Liver (tissue), 9 donors: ENCODE results near the gene WEE1. TPM values are rescaled to one million over a fixed set of nuclear protein-coding genes. Genes with fewer than 3 reads are reported as not detected.
"Not testable (repeated sequence)": the region's sequence is repeated elsewhere in the genome, so short reads cannot be mapped to it uniquely, and the experiment has no call there.

Experiments used
- DNase-seq: peaks from one replicate; pipeline ENCODE4 v3.0.0-alpha.2; 2017; ENCODE audit warnings: low spot score
- H3K27ac ChIP-seq, 2 donors: one replicate each; pipeline ENCODE4 v1.7.0; 2013; ENCODE audit warnings: inconsistent platforms in 2 of 2, low read length in 2 of 2, control low read depth in 1 of 2, low read depth in 1 of 2, mild to moderate bottlenecking in 1 of 2
- H3K27me3 ChIP-seq, 4 donors: one replicate each; pipeline versions ENCODE4 v1.6.1 to v1.7.0; 2013; ENCODE audit warnings: low read length in 3 of 4, inconsistent platforms in 1 of 4, mild to moderate bottlenecking in 1 of 4, moderate library complexity in 1 of 4; ENCODE audit not compliant: control insufficient read depth in 4 of 4, insufficient read depth in 4 of 4
- H3K36me3 ChIP-seq, 4 donors: one replicate each; pipeline versions ENCODE4 v1.6.1 to v1.7.0; 2013; ENCODE audit warnings: low read length in 3 of 4, mild to moderate bottlenecking in 3 of 4, low read depth in 1 of 4, moderate library complexity in 1 of 4; ENCODE audit not compliant: control insufficient read depth in 4 of 4, insufficient read depth in 3 of 4
- H3K4me1 ChIP-seq, 4 donors: one replicate each; pipeline versions ENCODE4 v1.6.1 to v1.7.0; 2013; ENCODE audit warnings: low read length in 3 of 4, mild to moderate bottlenecking in 3 of 4, moderate library complexity in 1 of 4; ENCODE audit not compliant: control insufficient read depth in 4 of 4, insufficient read depth in 4 of 4
- H3K4me3 ChIP-seq, 3 donors: one replicate each; pipeline versions ENCODE4 v1.6.1 to v1.7.0; 2013; ENCODE audit warnings: low read length in 3 of 3, control low read depth in 1 of 3, low read depth in 1 of 3, mild to moderate bottlenecking in 1 of 3
- H3K9ac ChIP-seq, 2 donors: one replicate each; pipeline ENCODE4 v1.7.0; 2013; ENCODE audit warnings: low read length in 2 of 2, mild to moderate bottlenecking in 2 of 2, moderate library complexity in 2 of 2, control low read depth in 1 of 2, low read depth in 1 of 2
- H3K9me3 ChIP-seq, 4 donors: one replicate each; pipeline versions ENCODE4 v1.6.1 to v1.7.0; 2013; ENCODE audit warnings: low read length in 3 of 4; ENCODE audit not compliant: control insufficient read depth in 4 of 4
- CTCF ChIP-seq: fragments of 150-350 bp; IDR thresholded peaks from 2 replicates; pipeline ENCODE4 v1.5.1; 2017; ENCODE audit warnings: improper control_type of control experiment, low read depth, low read length; ENCODE audit not compliant: missing input control
- EGR1 ChIP-seq, 2 donors: IDR thresholded peaks; 2 replicates each; pipeline ENCODE4 v1.6.1; 2016 to 2018; ENCODE audit warnings: antibody characterized with exemption in 2 of 2, low read depth in 2 of 2
- FOXA1 ChIP-seq: IDR thresholded peaks from 2 replicates; pipeline ENCODE4 v1.6.1; 2016; ENCODE audit warnings: antibody characterized with exemption
- FOXA2 ChIP-seq: IDR thresholded peaks from 2 replicates; pipeline ENCODE4 v1.6.1; 2016; ENCODE audit warnings: antibody characterized with exemption
- GABPA ChIP-seq, 2 donors: IDR thresholded peaks in 1 of 2; conservative IDR thresholded peaks in 1 of 2; 2 replicates each; pipeline ENCODE4 v1.6.1; 2016; ENCODE audit warnings: antibody characterized with exemption in 2 of 2, mild to moderate bottlenecking in 1 of 2, moderate library complexity in 1 of 2
- HNF4A ChIP-seq, 2 donors: conservative IDR thresholded peaks; 2 replicates each; pipeline ENCODE4 v1.6.1; 2016; ENCODE audit warnings: antibody characterized with exemption in 2 of 2, mild to moderate bottlenecking in 2 of 2
- JUND ChIP-seq, 2 donors: IDR thresholded peaks; 2 replicates each; pipeline ENCODE4 v1.6.1; 2016; ENCODE audit warnings: antibody characterized with exemption in 2 of 2
- NR2F2 ChIP-seq: IDR thresholded peaks from 2 replicates; pipeline ENCODE4 v1.6.1; 2016; ENCODE audit warnings: antibody characterized with exemption
- RAD21 ChIP-seq, 2 donors: IDR thresholded peaks; 2 replicates each; pipeline ENCODE4 v1.6.1; 2016; ENCODE audit warnings: antibody characterized with exemption in 2 of 2, mild to moderate bottlenecking in 2 of 2
- RXRA ChIP-seq, 2 donors: IDR thresholded peaks; 2 replicates each; pipeline ENCODE4 v1.6.1; 2017 to 2018; ENCODE audit warnings: antibody characterized with exemption in 2 of 2, mild to moderate bottlenecking in 1 of 2
- SP1 ChIP-seq: IDR thresholded peaks from 2 replicates; pipeline ENCODE4 v1.6.1; 2018; ENCODE audit warnings: antibody characterized with exemption, mild to moderate bottlenecking
- YY1 ChIP-seq: IDR thresholded peaks from 2 replicates; pipeline ENCODE4 v1.6.1; 2016; ENCODE audit warnings: antibody characterized with exemption, mild to moderate bottlenecking
- ZBTB33 ChIP-seq: IDR thresholded peaks from 2 replicates; pipeline ENCODE4 v1.6.1; 2016; ENCODE audit warnings: antibody characterized with exemption
- WGBS: extraction: QIAGEN DNeasy Blood & Tissue Kit; methylation state at CpG from one replicate; pipeline ENCODE4 v1.1.7; 2013; 5-methylcytosine and 5-hydroxymethylcytosine counted together
- polyA plus RNA-seq, 2 donors: library from polyadenylated mRNA; stranded (reverse) in 1 of 2; unstranded in 1 of 2; fragments of 200-250 nt in 1 of 2; fragments of >200 nt in 1 of 2; fragmentation: Nextera tagmentation in 1 of 2; extraction: Ambion mirVana in 1 of 2; gene quantifications; one replicate each; pipeline versions ENCODE4 v1.2.1 to v1.2.3, GENCODE V29; 2013 to 2015
- total RNA-seq, 2 donors: library from RNA; depleted of rRNA; stranded (reverse); fragments of >200 nt; gene quantifications; one replicate each; pipeline ENCODE4 v1.2.3, GENCODE V29; 2014
- TF ChIP-seq, protein P1 (sequence below): IDR thresholded peaks from 2 replicates; pipeline ENCODE4 v1.6.1; 2016; ENCODE audit warnings: antibody characterized with exemption, mild to moderate bottlenecking
- TF ChIP-seq, protein P2 (sequence below): IDR thresholded peaks from 2 replicates; pipeline ENCODE4 v1.6.1; 2016; ENCODE audit warnings: antibody characterized with exemption
- TF ChIP-seq, protein P3 (sequence below): IDR thresholded peaks from 2 replicates; pipeline ENCODE4 v1.6.1; 2016; ENCODE audit warnings: antibody characterized with exemption
- donor health status: healthy.
- donor health status: healthy.
- donor health status: healthy.
- donor health status: healthy.
- donor health status: healthy.

Gene WEE1
- total and polyA plus RNA-seq, 4 donors: 3.5 to 39.6 (median 7.1) TPM

DNA sequence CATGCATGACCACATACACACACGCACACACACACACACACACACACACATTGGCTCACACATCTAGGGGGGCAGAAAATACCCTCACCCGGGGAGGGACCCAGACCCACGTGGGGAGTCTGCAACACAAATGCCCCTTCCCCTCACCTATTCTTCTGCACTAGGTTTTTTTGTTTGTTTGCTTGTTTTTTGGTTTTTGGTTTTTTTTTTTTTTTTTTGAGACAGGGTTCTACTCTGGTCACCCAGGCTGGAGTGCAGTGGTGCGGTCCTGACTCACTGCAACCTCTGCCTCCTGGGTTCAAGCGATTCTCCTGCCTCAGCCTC, 28.4 kb downstream of the WEE1 start:
- Histone ChIP-seq H3K9me3 (no peaks in the 10 kb centered on the region), H3K4me1 (no peaks in the 10 kb centered on the region), H3K36me3 (no peaks in the 10 kb centered on the region), H3K27ac (no peak overlapping the region), H3K27me3 (no peaks in the 10 kb centered on the region), H3K4me3 (no peak overlapping the region), H3K9ac (no peak overlapping the region)
- no peak for TF ChIP-seq RXRA (IDR thresholded peaks at IDR 0.05)
- TF ChIP-seq, protein P1, sequence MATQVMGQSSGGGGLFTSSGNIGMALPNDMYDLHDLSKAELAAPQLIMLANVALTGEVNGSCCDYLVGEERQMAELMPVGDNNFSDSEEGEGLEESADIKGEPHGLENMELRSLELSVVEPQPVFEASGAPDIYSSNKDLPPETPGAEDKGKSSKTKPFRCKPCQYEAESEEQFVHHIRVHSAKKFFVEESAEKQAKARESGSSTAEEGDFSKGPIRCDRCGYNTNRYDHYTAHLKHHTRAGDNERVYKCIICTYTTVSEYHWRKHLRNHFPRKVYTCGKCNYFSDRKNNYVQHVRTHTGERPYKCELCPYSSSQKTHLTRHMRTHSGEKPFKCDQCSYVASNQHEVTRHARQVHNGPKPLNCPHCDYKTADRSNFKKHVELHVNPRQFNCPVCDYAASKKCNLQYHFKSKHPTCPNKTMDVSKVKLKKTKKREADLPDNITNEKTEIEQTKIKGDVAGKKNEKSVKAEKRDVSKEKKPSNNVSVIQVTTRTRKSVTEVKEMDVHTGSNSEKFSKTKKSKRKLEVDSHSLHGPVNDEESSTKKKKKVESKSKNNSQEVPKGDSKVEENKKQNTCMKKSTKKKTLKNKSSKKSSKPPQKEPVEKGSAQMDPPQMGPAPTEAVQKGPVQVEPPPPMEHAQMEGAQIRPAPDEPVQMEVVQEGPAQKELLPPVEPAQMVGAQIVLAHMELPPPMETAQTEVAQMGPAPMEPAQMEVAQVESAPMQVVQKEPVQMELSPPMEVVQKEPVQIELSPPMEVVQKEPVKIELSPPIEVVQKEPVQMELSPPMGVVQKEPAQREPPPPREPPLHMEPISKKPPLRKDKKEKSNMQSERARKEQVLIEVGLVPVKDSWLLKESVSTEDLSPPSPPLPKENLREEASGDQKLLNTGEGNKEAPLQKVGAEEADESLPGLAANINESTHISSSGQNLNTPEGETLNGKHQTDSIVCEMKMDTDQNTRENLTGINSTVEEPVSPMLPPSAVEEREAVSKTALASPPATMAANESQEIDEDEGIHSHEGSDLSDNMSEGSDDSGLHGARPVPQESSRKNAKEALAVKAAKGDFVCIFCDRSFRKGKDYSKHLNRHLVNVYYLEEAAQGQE: no peak
- no peak for TF ChIP-seq YY1
- TF ChIP-seq CTCF: no peak
- TF ChIP-seq NR2F2: no peak
- TF ChIP-seq, protein P2, sequence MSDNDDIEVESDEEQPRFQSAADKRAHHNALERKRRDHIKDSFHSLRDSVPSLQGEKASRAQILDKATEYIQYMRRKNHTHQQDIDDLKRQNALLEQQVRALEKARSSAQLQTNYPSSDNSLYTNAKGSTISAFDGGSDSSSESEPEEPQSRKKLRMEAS: no peak
- TF ChIP-seq GABPA (IDR thresholded peaks at IDR 0.05 in 1 of 2, conservative IDR thresholded peaks at IDR 0.05 in 1 of 2): no peak
- TF ChIP-seq, protein P3, sequence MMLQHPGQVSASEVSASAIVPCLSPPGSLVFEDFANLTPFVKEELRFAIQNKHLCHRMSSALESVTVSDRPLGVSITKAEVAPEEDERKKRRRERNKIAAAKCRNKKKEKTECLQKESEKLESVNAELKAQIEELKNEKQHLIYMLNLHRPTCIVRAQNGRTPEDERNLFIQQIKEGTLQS: no peak
- no peak for TF ChIP-seq ZBTB33
- TF ChIP-seq EGR1 (IDR thresholded peaks at IDR 0.05; ENCODE audit: low read depth in 2 of 2): no peak
- no peak for TF ChIP-seq FOXA2
- TF ChIP-seq FOXA1: no peak
- TF ChIP-seq SP1: no peak
- TF ChIP-seq JUND (IDR thresholded peaks at IDR 0.05): no peak
- no peak for TF ChIP-seq HNF4A (conservative IDR thresholded peaks at IDR 0.05)
- TF ChIP-seq RAD21 (IDR thresholded peaks at IDR 0.05): no peak
- no peak for DNase-seq
- WGBS: 72% methylated on average over 5 of the region's 5 CpGs

GRCh38 chr11:9603214-9603613, 29.7 kb downstream of the WEE1 start:
- H3K4me1 ChIP-seq, H3K36me3 ChIP-seq, H3K27me3 ChIP-seq, DNase-seq, H3K27ac ChIP-seq, H3K9me3 ChIP-seq, H3K4me3 ChIP-seq, H3K9ac ChIP-seq: not testable (repeated sequence)
- 96% methylated on average over 14 of the region's 14 CpGs for WGBS
